Measurements from ENCODE around the gene NME4. TPM values are rescaled to one million over a fixed set of nuclear protein-coding genes. Genes with fewer than 3 reads are reported as not detected.

Gene NME4
- total RNA-seq, 4 donors from 2014 or later, result 114 to 158 (median 124) TPM

DNA sequence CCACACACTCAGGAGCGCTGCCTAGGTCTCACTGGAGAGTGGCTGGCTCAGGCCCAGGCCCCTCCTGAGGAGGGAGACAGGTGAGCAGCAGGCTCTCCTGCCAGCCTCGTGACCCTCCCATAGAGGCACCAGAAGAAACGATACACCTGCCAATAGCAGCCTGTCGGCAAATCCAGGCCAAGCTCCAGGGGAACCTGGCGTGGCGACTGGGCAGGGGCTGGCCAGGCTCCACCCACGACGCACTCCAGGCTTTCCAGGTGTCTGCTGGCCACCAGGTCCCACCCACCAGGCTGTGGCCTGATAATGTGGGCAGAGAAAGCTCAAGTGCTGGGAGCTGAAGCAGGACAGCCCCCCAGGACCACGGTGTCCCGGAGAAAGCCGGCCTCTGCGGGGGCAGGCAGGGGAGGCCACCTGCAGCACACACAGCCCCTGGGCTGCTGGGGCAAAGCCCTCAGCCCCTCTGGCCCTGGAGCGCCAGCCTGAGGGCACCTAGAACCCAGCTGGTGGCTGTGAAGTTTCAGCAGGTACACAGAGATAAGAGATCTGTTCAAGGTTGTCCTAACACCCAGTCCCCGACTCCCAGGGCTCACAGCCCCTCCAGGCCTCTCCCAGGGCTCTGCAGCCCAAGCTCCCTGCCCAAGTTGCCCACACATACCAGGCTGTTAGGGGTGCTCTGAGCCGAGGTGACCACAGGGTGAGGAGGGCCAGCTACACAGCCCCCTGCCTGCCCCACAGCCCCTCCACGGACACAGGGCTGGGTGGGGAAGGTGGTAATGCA, 17.6 kb upstream of the NME4 start:
- 88% methylated on average over 6 of the region's 16 CpGs for WGBS
- no peak for TF ChIP-seq CTCF (IDR thresholded peaks at IDR 0.05)
- TF ChIP-seq EP300 (IDR thresholded peaks at IDR 0.05), result no peak
- no peak for TF ChIP-seq POLR2AphosphoS5 (IDR thresholded peaks at IDR 0.05)
- TF ChIP-seq POLR2A (IDR thresholded peaks at IDR 0.05; ENCODE audit: low read depth), result no peak
- Histone ChIP-seq H3K4me3 (no peak overlapping the region), H3K4me1 (peaks cover 27 to 51% (median 42%) of the 10 kb centered on the region in 4 donors), H3K36me3 (peaks cover 22 to 35% (median 31%) of the 10 kb centered on the region in 4 donors), H3K9me3 (no peaks in the 10 kb centered on the region), H3K27me3 (no peaks in the 10 kb centered on the region), H3K27ac (replicated peaks in 1 of 4) (no peak overlapping the region)
- DNase-seq (ENCODE audit: extremely low spot score), result no peak
- intact Hi-C loops (cut with DNase I), result no loop called here

GRCh38 chr16:379961-380761, 16.8 kb upstream of the NME4 start:
- Histone ChIP-seq H3K4me3 (peak overlapping the region; percentile 68 to 98 (median 94)), H3K36me3 (peaks cover 14 to 27% (median 23%) of the 10 kb centered on the region in 4 donors), H3K9me3 (no peaks in the 10 kb centered on the region), H3K27me3 (no peaks in the 10 kb centered on the region), H3K4me1 (peaks cover 27 to 51% (median 44%) of the 10 kb centered on the region in 4 donors), H3K27ac (replicated peaks in 1 of 4) (peak overlapping the region in 1 of 4 donors; percentile 80)
- no peak for TF ChIP-seq POLR2A (IDR thresholded peaks at IDR 0.05; ENCODE audit: low read depth)
- TF ChIP-seq EP300 (IDR thresholded peaks at IDR 0.05), result no peak
- no peak for TF ChIP-seq POLR2AphosphoS5 (IDR thresholded peaks at IDR 0.05)
- no peak for TF ChIP-seq CTCF (IDR thresholded peaks at IDR 0.05)
- intact Hi-C loops (cut with DNase I), result no loop called here
- DNase-seq (ENCODE audit: extremely low spot score), result no peak
- WGBS, result 79% methylated on average over 23 of the region's 27 CpGs

GRCh38 chr16:380762-381011, 16.3 kb upstream of the NME4 start:
- DNase-seq (ENCODE audit: extremely low spot score), result no peak
- WGBS, result 10% methylated on average over 12 of the region's 12 CpGs
- intact Hi-C loops (cut with DNase I), result no loop called here
- Histone ChIP-seq H3K27me3 (no peaks in the 10 kb centered on the region), H3K4me3 (peak overlapping the region; percentile 68 to 98 (median 94)), H3K27ac (replicated peaks in 1 of 4) (peak overlapping the region in 3 of 4 donors; percentile 79 to 81 (median 80)), H3K9me3 (no peaks in the 10 kb centered on the region), H3K4me1 (peaks cover 27 to 51% (median 44%) of the 10 kb centered on the region in 4 donors), H3K36me3 (peaks cover 13 to 22% (median 20%) of the 10 kb centered on the region in 4 donors)
- TF ChIP-seq CTCF (IDR thresholded peaks at IDR 0.05), result no peak
- no peak for TF ChIP-seq POLR2AphosphoS5 (IDR thresholded peaks at IDR 0.05)
- no peak for TF ChIP-seq POLR2A (IDR thresholded peaks at IDR 0.05; ENCODE audit: low read depth)
- no peak for TF ChIP-seq EP300 (IDR thresholded peaks at IDR 0.05)

- H3K4me1 ChIP-seq, result peaks cover 27 to 51% (median 44%) of the 10 kb centered on the region in 4 donors
Measured at GRCh38 chr16:381012-381788, 15.8 kb upstream of the NME4 start.

More at GRCh38 chr16:381012-381788, 15.8 kb upstream of the NME4 start:
- WGBS, result 7% methylated on average over 17 of the region's 73 CpGs
- H3K4me3 ChIP-seq, result peak overlapping the region; percentile 68 to 98 (median 94)
- H3K9me3 ChIP-seq, result no peaks in the 10 kb centered on the region
- intact Hi-C loops (cut with DNase I), result no loop called here
- no peaks in the 10 kb centered on the region for H3K27me3 ChIP-seq
- TF ChIP-seq POLR2A (IDR thresholded peaks at IDR 0.05; ENCODE audit: low read depth) (no peak), CTCF (IDR thresholded peaks at IDR 0.05) (no peak), EP300 (IDR thresholded peaks at IDR 0.05) (no peak), POLR2AphosphoS5 (IDR thresholded peaks at IDR 0.05) (no peak)
- H3K36me3 ChIP-seq, result peaks cover 8 to 16% (median 15%) of the 10 kb centered on the region in 4 donors
- DNase-seq (ENCODE audit: extremely low spot score), result no peak
- H3K27ac ChIP-seq (replicated peaks in 1 of 4), result peak overlapping the region; percentile 66 to 81 (median 80)

Measured in esophagus muscularis mucosa (tissue), 4 donors.